ENCODE measurements around the gene LRRC19.

Gene LRRC19

DNA sequence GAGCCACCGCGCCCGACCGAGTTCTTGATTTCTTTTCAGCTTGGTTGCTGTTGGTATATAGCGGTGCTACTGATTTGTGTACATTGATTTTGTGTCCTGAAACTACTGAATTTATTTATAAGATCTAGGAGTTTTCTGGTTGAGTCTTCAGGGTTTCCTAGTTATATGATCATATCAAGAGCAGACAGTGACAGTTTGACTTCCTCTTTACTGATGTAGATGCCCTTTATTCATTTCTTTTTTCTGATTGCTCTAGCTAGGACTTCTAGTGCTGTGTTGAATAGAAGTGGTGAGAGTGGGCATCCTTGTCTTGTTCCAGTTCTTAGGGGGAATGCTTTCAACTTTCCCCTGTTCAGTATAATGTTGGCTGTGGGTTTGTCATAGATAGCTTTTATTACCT is 17.4 kb upstream of the LRRC19 start:
- Histone ChIP-seq H3K27me3 (ENCODE audit: control insufficient read depth in 1 of 2, insufficient read depth in 2 of 2, low read length in 2 of 2) (no peaks in the 10 kb centered on the region), H3K9me3 (ENCODE audit: control insufficient read depth in 2 of 2, low read length in 2 of 2) (no peaks in the 10 kb centered on the region), H3K36me3 (ENCODE audit: control insufficient read depth in 2 of 2, insufficient read depth in 2 of 2, low read length in 2 of 2) (peaks cover 12 to 17% of the 10 kb centered on the region in 2 donors), H3K27ac (ENCODE audit: low read length) (no peak overlapping the region), H3K4me3 (ENCODE audit: low read length in 2 of 2) (no peak overlapping the region), H3K4me1 (ENCODE audit: control insufficient read depth, insufficient read depth, low read length) (no peaks in the 10 kb centered on the region), H3K9ac (ENCODE audit: low read length in 2 of 2) (no peak overlapping the region)

DNA sequence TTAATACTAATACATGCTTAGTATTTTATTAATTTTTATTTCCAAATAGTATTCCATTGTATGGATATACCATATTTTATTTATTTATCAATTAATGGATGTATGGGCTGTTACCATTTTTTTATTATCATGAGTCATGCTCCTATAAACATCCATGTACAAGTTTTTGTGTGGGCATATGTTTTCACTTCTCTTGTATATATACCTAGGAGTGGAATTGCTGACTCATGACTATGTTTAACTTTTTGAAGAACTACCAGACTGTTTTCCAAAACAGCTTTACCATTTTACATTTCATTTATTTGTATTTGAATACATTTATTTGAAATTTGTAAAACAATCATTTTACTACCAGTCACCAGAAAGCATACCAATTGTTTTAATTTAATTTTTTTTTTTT is 14.1 kb upstream of the LRRC19 start:
- Histone ChIP-seq H3K27ac (ENCODE audit: low read length) (no peak overlapping the region), H3K36me3 (ENCODE audit: control insufficient read depth in 2 of 2, insufficient read depth in 2 of 2, low read length in 2 of 2) (peaks cover 22 to 23% of the 10 kb centered on the region in 2 donors), H3K27me3 (ENCODE audit: control insufficient read depth in 1 of 2, insufficient read depth in 2 of 2, low read length in 2 of 2) (no peaks in the 10 kb centered on the region), H3K4me3 (ENCODE audit: low read length in 2 of 2) (no peak overlapping the region), H3K4me1 (ENCODE audit: control insufficient read depth, insufficient read depth, low read length) (no peaks in the 10 kb centered on the region), H3K9ac (ENCODE audit: low read length in 2 of 2) (no peak overlapping the region), H3K9me3 (ENCODE audit: control insufficient read depth in 2 of 2, low read length in 2 of 2) (no peaks in the 10 kb centered on the region)

- H3K27ac ChIP-seq (ENCODE audit: low read length): no peak overlapping the region
- no peak overlapping the region for H3K4me3 ChIP-seq (ENCODE audit: low read length in 2 of 2)
- no peaks in the 10 kb centered on the region for H3K36me3 ChIP-seq (ENCODE audit: control insufficient read depth in 2 of 2, insufficient read depth in 2 of 2, low read length in 2 of 2)
- no peak overlapping the region for H3K9ac ChIP-seq (ENCODE audit: low read length in 2 of 2)
- H3K27me3 ChIP-seq (ENCODE audit: control insufficient read depth in 1 of 2, insufficient read depth in 2 of 2, low read length in 2 of 2): no peaks in the 10 kb centered on the region
- H3K4me1 ChIP-seq (ENCODE audit: control insufficient read depth, insufficient read depth, low read length): no peaks in the 10 kb centered on the region
- H3K9me3 ChIP-seq (ENCODE audit: control insufficient read depth in 2 of 2, low read length in 2 of 2): no peaks in the 10 kb centered on the region
Observed at GRCh38 chr9:27003426-27004077, 1.9 kb downstream of the LRRC19 start.

GRCh38 chr9:26995810-26996209 is 9.7 kb downstream of the LRRC19 start:
- Histone ChIP-seq H3K27me3 (ENCODE audit: control insufficient read depth in 1 of 2, insufficient read depth in 2 of 2, low read length in 2 of 2) (no peaks in the 10 kb centered on the region), H3K9ac (ENCODE audit: low read length in 2 of 2) (no peak overlapping the region), H3K4me3 (ENCODE audit: low read length in 2 of 2) (no peak overlapping the region), H3K4me1 (ENCODE audit: control insufficient read depth, insufficient read depth, low read length) (no peaks in the 10 kb centered on the region), H3K36me3 (ENCODE audit: control insufficient read depth in 2 of 2, insufficient read depth in 2 of 2, low read length in 2 of 2) (peaks cover 3 to 5% of the 10 kb centered on the region in 2 donors), H3K27ac (ENCODE audit: low read length) (no peak overlapping the region), H3K9me3 (ENCODE audit: control insufficient read depth in 2 of 2, low read length in 2 of 2) (no peaks in the 10 kb centered on the region)

DNA sequence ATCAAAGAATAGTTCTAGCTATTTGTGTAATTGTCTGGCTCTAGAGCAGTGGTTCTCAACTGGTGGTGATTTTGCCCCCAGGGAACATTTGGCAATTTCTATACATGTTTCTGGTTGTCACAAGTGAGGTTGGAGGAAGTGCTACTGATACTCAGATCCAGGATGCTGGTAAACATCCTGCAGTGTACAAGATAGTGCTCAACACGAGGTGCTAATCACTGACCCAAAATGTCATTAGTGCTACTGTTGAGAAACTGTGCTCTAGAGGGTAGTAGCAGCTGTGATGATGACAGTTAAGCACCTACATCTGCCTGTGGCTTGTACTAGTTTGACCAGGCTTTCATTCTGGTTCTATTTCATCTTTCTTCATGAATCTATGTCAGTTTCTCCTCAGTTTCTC is 22.1 kb downstream of the LRRC19 start:
- Histone ChIP-seq H3K9me3 (ENCODE audit: control insufficient read depth in 2 of 2, low read length in 2 of 2) (no peaks in the 10 kb centered on the region), H3K36me3 (ENCODE audit: control insufficient read depth in 2 of 2, insufficient read depth in 2 of 2, low read length in 2 of 2) (peaks cover 11 to 17% of the 10 kb centered on the region in 2 donors), H3K27ac (ENCODE audit: low read length) (no peak overlapping the region), H3K9ac (ENCODE audit: low read length in 2 of 2) (no peak overlapping the region), H3K27me3 (ENCODE audit: control insufficient read depth in 1 of 2, insufficient read depth in 2 of 2, low read length in 2 of 2) (no peaks in the 10 kb centered on the region), H3K4me3 (ENCODE audit: low read length in 2 of 2) (no peak overlapping the region), H3K4me1 (ENCODE audit: control insufficient read depth, insufficient read depth, low read length) (no peaks in the 10 kb centered on the region)

DNA sequence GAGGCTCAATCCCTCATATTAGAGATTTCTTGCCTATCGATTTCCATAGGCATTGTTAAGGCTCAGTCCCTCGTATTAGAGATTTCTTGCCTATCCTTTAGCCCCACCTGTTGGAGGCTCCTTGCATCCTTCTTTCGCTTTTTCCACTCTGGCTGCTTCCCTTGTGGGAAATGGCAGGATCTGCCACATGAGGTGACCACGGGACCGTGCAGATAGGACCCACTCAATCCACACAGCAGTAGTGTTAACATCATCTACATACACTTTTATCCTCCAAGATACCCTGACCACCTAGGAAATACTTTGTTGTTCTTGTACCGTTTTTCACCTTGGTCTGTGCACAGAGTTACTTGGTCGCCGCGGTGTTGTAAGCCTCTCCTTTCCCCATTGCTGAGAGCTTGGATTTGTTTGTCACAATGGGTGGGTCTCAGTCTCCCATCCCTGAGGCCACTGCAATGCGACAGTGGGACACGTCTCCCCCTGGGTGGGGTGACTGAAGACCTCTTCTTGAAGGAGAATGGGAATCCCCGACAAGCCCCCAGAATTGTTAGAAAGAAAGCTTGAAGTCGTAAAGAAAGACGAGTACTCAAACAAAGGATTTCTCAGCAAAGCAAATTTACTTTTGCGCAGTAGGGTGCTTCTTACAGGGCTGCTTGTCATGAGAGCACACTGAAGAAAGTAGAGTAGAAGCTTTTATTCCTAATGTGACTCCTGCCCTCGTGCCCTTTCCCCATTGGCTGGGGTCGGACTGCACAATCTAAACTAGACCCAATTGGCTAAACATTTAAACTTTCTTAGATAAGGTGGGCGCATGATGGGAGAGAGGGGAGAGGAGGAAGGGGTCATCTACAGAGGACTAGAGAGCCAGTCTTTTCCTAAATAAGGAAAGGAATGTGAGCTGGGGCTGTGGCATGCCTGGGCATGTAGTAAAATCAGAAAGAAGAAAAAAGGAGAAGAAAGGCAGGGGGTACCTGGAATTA is 29.5 kb downstream of the LRRC19 start:
- H3K9me3 ChIP-seq (ENCODE audit: control insufficient read depth in 2 of 2, low read length in 2 of 2): no peaks in the 10 kb centered on the region
- no peaks in the 10 kb centered on the region for H3K4me1 ChIP-seq (ENCODE audit: control insufficient read depth, insufficient read depth, low read length)
- no peaks in the 10 kb centered on the region for H3K27me3 ChIP-seq (ENCODE audit: control insufficient read depth in 1 of 2, insufficient read depth in 2 of 2, low read length in 2 of 2)
- H3K4me3 ChIP-seq (ENCODE audit: low read length in 2 of 2): peak overlapping the region; percentile 9 to 31
- H3K27ac ChIP-seq (ENCODE audit: low read length): no peak overlapping the region
- no peak overlapping the region for H3K9ac ChIP-seq (ENCODE audit: low read length in 2 of 2)
- H3K36me3 ChIP-seq (ENCODE audit: control insufficient read depth in 2 of 2, insufficient read depth in 2 of 2, low read length in 2 of 2): no peaks in the 10 kb centered on the region

DNA sequence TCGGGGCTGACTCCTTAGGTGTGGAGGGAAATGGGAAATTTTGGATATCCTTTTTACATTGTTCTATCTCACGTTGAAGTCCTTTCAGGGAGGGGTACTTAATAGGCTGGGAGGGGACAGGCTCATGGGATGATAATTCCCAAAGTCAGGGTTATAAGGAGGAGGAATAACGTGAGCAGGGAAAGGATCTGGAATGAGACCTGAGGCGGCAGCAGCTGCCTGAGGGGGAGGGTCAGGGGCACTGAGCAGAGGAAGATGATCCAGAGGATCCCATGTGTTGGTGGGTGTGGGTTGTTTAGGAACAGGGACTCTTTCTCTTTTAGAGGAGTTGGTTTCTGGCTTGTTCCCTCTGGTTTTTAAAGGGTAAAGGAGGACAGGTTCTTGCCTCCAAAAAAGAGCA is 30.5 kb downstream of the LRRC19 start:
- H3K27ac ChIP-seq (ENCODE audit: low read length): no peak overlapping the region
- no peaks in the 10 kb centered on the region for H3K9me3 ChIP-seq (ENCODE audit: control insufficient read depth in 2 of 2, low read length in 2 of 2)
- no peaks in the 10 kb centered on the region for H3K27me3 ChIP-seq (ENCODE audit: control insufficient read depth in 1 of 2, insufficient read depth in 2 of 2, low read length in 2 of 2)
- no peak overlapping the region for H3K9ac ChIP-seq (ENCODE audit: low read length in 2 of 2)
- no peaks in the 10 kb centered on the region for H3K4me1 ChIP-seq (ENCODE audit: control insufficient read depth, insufficient read depth, low read length)
- H3K36me3 ChIP-seq (ENCODE audit: control insufficient read depth in 2 of 2, insufficient read depth in 2 of 2, low read length in 2 of 2): no peaks in the 10 kb centered on the region
- H3K4me3 ChIP-seq (ENCODE audit: low read length in 2 of 2): no peak overlapping the region

DNA sequence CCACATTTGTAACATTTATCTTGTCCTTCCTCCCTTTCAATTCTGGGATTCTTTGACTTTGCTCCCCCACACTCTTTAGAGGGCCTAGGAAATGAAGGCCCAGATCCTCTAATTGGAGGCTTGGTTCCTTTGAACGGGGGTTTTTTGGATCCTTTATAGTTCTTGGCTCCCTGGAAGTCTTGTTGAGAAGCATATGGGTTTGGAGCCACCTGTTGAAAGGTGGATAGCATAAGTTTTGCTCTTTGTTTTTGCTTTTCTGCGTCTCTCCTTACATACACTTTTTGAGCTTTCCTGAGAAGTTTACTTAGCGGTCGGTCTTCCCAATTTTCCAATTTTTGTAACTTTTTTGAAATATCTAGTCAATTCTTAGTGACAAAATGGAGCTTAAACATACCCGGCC is 31.5 kb downstream of the LRRC19 start:
- no peak overlapping the region for H3K4me3 ChIP-seq (ENCODE audit: low read length in 2 of 2)

GRCh38 chr9:26971721-26972120 is 33.8 kb downstream of the LRRC19 start:
- no peak overlapping the region for H3K4me3 ChIP-seq (ENCODE audit: low read length in 2 of 2)
- no peaks in the 10 kb centered on the region for H3K27me3 ChIP-seq (ENCODE audit: control insufficient read depth in 1 of 2, insufficient read depth in 2 of 2, low read length in 2 of 2)
- H3K36me3 ChIP-seq (ENCODE audit: control insufficient read depth in 2 of 2, insufficient read depth in 2 of 2, low read length in 2 of 2): no peaks in the 10 kb centered on the region
- no peaks in the 10 kb centered on the region for H3K9me3 ChIP-seq (ENCODE audit: control insufficient read depth in 2 of 2, low read length in 2 of 2)
- no peaks in the 10 kb centered on the region for H3K4me1 ChIP-seq (ENCODE audit: control insufficient read depth, insufficient read depth, low read length)
- H3K27ac ChIP-seq (ENCODE audit: low read length): no peak overlapping the region
- H3K9ac ChIP-seq (ENCODE audit: low read length in 2 of 2): no peak overlapping the region

More for the DNA sequence above, 31.5 kb downstream of the LRRC19 start:
- H3K4me1 ChIP-seq (ENCODE audit: control insufficient read depth, insufficient read depth, low read length): no peaks in the 10 kb centered on the region
- no peak overlapping the region for H3K27ac ChIP-seq (ENCODE audit: low read length)
- H3K9me3 ChIP-seq (ENCODE audit: control insufficient read depth in 2 of 2, low read length in 2 of 2): no peaks in the 10 kb centered on the region
- H3K27me3 ChIP-seq (ENCODE audit: control insufficient read depth in 1 of 2, insufficient read depth in 2 of 2, low read length in 2 of 2): no peaks in the 10 kb centered on the region
- no peak overlapping the region for H3K9ac ChIP-seq (ENCODE audit: low read length in 2 of 2)
- H3K36me3 ChIP-seq (ENCODE audit: control insufficient read depth in 2 of 2, insufficient read depth in 2 of 2, low read length in 2 of 2): no peaks in the 10 kb centered on the region

DNA sequence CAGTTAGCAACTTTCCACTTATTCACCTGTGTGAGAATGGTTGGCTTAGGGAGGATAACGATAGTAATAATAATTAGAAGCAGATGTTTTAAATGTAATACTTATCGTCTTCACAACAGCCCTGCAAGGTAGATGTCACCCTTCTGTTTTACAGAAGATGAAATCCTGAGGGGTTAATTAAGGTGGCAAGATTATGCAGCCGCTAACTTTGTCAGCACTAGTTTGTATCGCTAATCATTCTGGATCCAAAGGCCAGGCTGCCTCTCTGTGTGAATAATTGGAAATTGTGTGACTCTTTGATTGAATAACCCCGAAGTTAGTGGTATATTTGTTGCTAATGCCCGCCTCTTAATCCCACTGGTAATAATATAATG is 48.6 kb downstream of the LRRC19 start:
- Histone ChIP-seq H3K4me3 (ENCODE audit: low read length in 2 of 2) (peak overlapping the region; percentile 79 to 84), H3K9me3 (ENCODE audit: control insufficient read depth in 2 of 2, low read length in 2 of 2) (no peaks in the 10 kb centered on the region), H3K9ac (ENCODE audit: low read length in 2 of 2) (peak overlapping the region; percentile 91 to 96), H3K4me1 (ENCODE audit: control insufficient read depth, insufficient read depth, low read length) (no peaks in the 10 kb centered on the region), H3K27me3 (ENCODE audit: control insufficient read depth in 1 of 2, insufficient read depth in 2 of 2, low read length in 2 of 2) (no peaks in the 10 kb centered on the region), H3K36me3 (ENCODE audit: control insufficient read depth in 2 of 2, insufficient read depth in 2 of 2, low read length in 2 of 2) (no peaks in the 10 kb centered on the region), H3K27ac (ENCODE audit: low read length) (peak overlapping the region; percentile 87)
